MCF 10A (cell line): ENCODE results near the gene GDPD3. TPM values are rescaled to one million over a fixed set of nuclear protein-coding genes. Genes with fewer than 3 reads are reported as not detected.

Experiments used
- BruUV-seq: library from RNA; stranded (reverse); fragments of 400-500 nt; replicated peaks from 2 replicates; lab custom pipeline; 2021; lab: Mats Ljungman, UMichigan
- CTCF ChIA-PET: fragments of 300-600 bp; sonication (Branson Sonifier 250); formaldehyde crosslinking; extraction: SDS; loops from one replicate; lab custom pipeline; 2021; ENCODE audit warnings: antibody characterized with exemption, inconsistent platforms; lab: Yijun Ruan, JAX
- POLR2A ChIA-PET: fragments of 300-600, 350-650 bp; sonication (Branson Sonifier 250); formaldehyde crosslinking; extraction: SDS; loops from one replicate; lab custom pipeline; 2020; ENCODE audit warnings: antibody characterized with exemption, inconsistent platforms; lab: Yijun Ruan, JAX
- DNase-seq: peaks from one replicate; pipeline ENCODE4 v3.0.0-alpha.2; 2018; ENCODE audit not compliant: unreplicated experiment
- H3K27ac Mint-ChIP-seq: one replicate; pipeline ENCODE4 v1.8.0; 2022; ENCODE audit warnings: mild to moderate bottlenecking, low read depth, mixed read lengths; ENCODE audit not compliant: unreplicated experiment
- H3K27me3 Mint-ChIP-seq: one replicate; pipeline ENCODE4 v1.8.0; 2022; ENCODE audit warnings: mixed read lengths; ENCODE audit not compliant: insufficient read depth, unreplicated experiment
- H3K36me3 Mint-ChIP-seq: one replicate; pipeline ENCODE4 v1.8.0; 2022; ENCODE audit warnings: mild to moderate bottlenecking, moderate library complexity, mixed read lengths; ENCODE audit not compliant: insufficient read depth, unreplicated experiment
- H3K4me1 Mint-ChIP-seq: one replicate; pipeline ENCODE4 v1.8.0; 2022; ENCODE audit warnings: mixed read lengths; ENCODE audit not compliant: insufficient read depth, unreplicated experiment
- H3K4me3 Mint-ChIP-seq: one replicate; pipeline ENCODE4 v1.8.0; 2022; ENCODE audit warnings: mild to moderate bottlenecking, moderate library complexity, mixed read lengths; ENCODE audit not compliant: unreplicated experiment
- H3K9me3 Mint-ChIP-seq: one replicate; pipeline ENCODE4 v1.8.0; 2022; ENCODE audit warnings: mixed read lengths; ENCODE audit not compliant: unreplicated experiment
- intact Hi-C: fragments of 100-400 bp; cut with micrococcal nuclease; formaldehyde crosslinking; loops from 2 replicates; pipeline ENCODE4 v1.14.1; 2022
- total RNA-seq: library from RNA; stranded (reverse); gene quantifications from 2 replicates; pipeline ENCODE4 v1.2.3, GENCODE V29; 2022
- TF ChIP-seq, protein P1 (sequence below): fragments of 200-600 bp; IDR thresholded peaks from one replicate; pipeline ENCODE4 v1.8.0; 2022; ENCODE audit warnings: antibody characterized with exemption, mild to moderate bottlenecking; ENCODE audit not compliant: unreplicated experiment

Gene GDPD3
- total RNA-seq, 1 experiment from 2014 or later, result 0.49 TPM

DNA sequence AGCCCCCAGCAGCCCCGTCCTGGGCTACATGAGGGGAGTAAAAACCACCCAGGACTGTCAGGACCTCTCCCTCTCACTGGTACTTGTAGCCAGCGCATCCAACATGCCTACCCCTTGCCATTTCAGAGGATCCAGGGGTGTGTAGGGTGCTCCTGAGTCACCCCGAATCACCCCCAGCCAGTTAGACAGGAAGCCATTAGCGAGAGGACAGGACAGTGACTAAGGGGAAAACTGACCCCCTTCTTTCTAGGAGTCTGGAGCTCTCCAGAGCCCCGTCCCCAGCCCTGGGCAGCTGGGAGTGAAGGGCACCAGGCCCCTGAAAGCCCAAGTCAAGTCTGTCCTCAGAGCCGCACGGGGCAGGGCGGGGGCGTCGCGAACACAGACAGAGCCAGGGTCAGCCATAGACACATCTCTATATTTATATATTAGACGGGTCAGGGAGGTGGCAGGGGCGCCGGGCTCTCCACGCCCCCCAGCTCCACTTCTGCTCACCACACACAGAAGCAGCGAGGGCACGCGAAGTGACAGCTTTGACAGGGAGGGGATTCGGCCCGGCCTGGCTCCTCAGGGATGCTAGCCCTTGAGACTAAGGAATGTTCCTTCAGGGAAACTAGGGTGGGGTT, 485 bp upstream of the GDPD3 start:
- Mint-ChIP-seq H3K27ac (no peak overlapping the region), H3K4me1 (peaks cover 7% of the 10 kb centered on the region), H3K9me3 (no peaks in the 10 kb centered on the region), H3K36me3 (peaks cover 6% of the 10 kb centered on the region), H3K4me3 (no peak overlapping the region), H3K27me3 (no peaks in the 10 kb centered on the region)
- TF ChIP-seq, protein P1, sequence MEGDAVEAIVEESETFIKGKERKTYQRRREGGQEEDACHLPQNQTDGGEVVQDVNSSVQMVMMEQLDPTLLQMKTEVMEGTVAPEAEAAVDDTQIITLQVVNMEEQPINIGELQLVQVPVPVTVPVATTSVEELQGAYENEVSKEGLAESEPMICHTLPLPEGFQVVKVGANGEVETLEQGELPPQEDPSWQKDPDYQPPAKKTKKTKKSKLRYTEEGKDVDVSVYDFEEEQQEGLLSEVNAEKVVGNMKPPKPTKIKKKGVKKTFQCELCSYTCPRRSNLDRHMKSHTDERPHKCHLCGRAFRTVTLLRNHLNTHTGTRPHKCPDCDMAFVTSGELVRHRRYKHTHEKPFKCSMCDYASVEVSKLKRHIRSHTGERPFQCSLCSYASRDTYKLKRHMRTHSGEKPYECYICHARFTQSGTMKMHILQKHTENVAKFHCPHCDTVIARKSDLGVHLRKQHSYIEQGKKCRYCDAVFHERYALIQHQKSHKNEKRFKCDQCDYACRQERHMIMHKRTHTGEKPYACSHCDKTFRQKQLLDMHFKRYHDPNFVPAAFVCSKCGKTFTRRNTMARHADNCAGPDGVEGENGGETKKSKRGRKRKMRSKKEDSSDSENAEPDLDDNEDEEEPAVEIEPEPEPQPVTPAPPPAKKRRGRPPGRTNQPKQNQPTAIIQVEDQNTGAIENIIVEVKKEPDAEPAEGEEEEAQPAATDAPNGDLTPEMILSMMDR, result no peak
- no peak for DNase-seq
- intact Hi-C loops, result no loop called here
- POLR2A ChIA-PET, result interaction anchor here (2.0 kb wide), 1 partner anchor 10 kb away, joined by 6 read pairs; no protein-coding TSS in a partner anchor
- BruUV-seq, result no TSS peak
- CTCF ChIA-PET, result interaction anchor here (0.5 to 2.9 kb wide), 3 partner anchors 11 to 32 kb away, joined by 4 to 16 read pairs (median 4); partner anchors contain the start of gene TBX6

DNA sequence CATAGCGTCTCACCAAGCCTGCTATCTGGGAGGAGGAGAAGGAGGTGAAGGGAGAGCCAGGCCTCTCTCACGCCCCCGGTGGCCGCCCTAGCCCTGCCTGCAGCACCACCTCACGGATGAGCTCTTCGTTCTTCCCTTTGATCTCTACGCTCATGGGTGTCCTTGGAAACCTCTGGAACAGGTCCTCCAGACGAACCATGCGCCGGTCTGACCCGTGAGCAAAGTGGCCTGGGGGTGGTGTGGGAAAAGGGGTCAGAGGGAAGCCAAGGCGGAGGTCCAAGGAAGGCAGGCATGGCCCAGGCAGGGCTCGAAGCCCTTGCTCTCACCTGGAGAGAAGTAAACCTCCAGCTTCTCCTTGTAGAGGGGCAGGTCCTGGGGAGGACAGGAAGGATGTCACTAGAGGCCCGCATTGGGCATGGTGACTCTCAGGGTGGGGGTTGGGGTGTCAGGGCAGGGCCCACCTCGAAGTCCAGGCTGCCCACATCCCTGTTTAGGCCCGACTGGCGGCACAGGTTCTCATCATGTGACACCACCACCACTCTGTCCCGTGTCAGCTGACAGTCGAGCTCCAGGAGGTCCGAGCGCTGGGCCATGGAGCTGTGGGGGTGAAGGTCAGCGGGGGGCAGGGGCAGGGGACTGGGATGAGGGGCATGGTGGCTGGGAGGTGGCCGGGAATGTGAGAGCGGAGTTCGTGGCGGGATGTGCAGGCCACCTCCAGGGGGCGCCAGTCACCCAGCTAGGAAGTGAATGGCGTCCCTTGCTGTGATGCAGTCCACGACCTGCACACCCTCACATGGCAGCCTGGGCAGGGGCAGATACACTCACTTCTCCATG, 923 bp downstream of the GDPD3 start:
- DNase-seq, result peak; percentile 79
- H3K4me1 Mint-ChIP-seq, result peaks cover 7% of the 10 kb centered on the region
- H3K4me3 Mint-ChIP-seq, result no peak overlapping the region
- no TSS peak for BruUV-seq
- H3K27ac Mint-ChIP-seq, result no peak overlapping the region
- ChIA-PET CTCF (interaction anchor here (0.6 to 2.9 kb wide), 11 partner anchors 9 to 375 kb away, joined by 3 to 16 read pairs (median 4); partner anchors contain the start of gene CORO1A), POLR2A (interaction anchor here (1.1 to 1.3 kb wide), 2 partner anchors 36 to 47 kb away, joined by 3 to 4 read pairs; partner anchors contain the start of gene ALDOA)
- H3K9me3 Mint-ChIP-seq, result no peaks in the 10 kb centered on the region
- H3K27me3 Mint-ChIP-seq, result no peaks in the 10 kb centered on the region
- TF ChIP-seq, protein P1, result peak; percentile 86
- peaks cover 6% of the 10 kb centered on the region for H3K36me3 Mint-ChIP-seq
- intact Hi-C loops, result no loop called here

DNA sequence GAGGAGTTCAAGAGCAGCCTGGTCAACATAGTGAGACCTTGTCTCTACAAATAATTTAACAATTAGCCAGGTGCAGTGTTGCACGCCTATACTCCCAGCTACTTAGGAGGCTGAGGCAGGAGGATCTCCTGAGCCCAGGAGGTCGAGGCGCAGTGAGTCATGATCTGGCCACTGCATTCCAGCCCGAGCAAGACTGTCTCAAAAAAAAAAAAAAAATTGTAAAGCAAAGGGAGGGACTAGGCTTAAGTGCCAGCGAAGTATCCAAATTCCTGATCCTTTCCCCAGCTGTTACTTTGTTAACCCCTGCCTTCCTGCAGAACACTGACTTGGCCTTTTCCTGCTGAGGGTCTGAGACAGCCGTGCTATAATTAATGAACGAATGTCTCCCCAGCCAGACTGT, 2.7 kb downstream of the GDPD3 start:
- POLR2A ChIA-PET, result interaction anchor here (1.1 kb wide), 1 partner anchor 19 kb away, joined by 3 read pairs; the partner anchor contains the start of gene TBX6
- TF ChIP-seq, protein P1, result no peak
- intact Hi-C loops, result no loop called here
- Mint-ChIP-seq H3K36me3 (peaks cover 6% of the 10 kb centered on the region), H3K27me3 (no peaks in the 10 kb centered on the region), H3K4me1 (peaks cover 7% of the 10 kb centered on the region), H3K9me3 (no peaks in the 10 kb centered on the region), H3K27ac (no peak overlapping the region), H3K4me3 (no peak overlapping the region)
- CTCF ChIA-PET, result interaction anchor here (1.6 kb wide), 1 partner anchor 19 kb away, joined by 4 read pairs; the partner anchor contains the start of gene TBX6
- BruUV-seq, result no TSS peak
- no peak for DNase-seq
